GM12878 (cell line): ENCODE data around the gene ACTR5. TPM values are rescaled to one million over a fixed set of nuclear protein-coding genes. Genes with fewer than 3 reads are reported as not detected.
A peak's percentile ranks its signal among the peaks of the same experiment; 100 is the strongest.

ENCODE experiments used
- ATAC-seq: fragments of 200-7000 bp; cut with Tn5 transposase; 3 replicates; pipeline ENCODE4 v1.9.1; 2020; ENCODE audit warnings: mild to moderate bottlenecking, moderate library complexity
- BruUV-seq: library from RNA; stranded (reverse); fragments of 400-500 nt; replicated peaks from 2 replicates; lab custom pipeline; 2021; lab: Mats Ljungman, UMichigan
- CTCF ChIA-PET: fragments of 300-600 bp; sonication (Branson Sonifier 250); formaldehyde crosslinking; extraction: SDS; loops from one replicate; lab custom pipeline; 2021; ENCODE audit warnings: inconsistent platforms; lab: Yijun Ruan, JAX
- POLR2A ChIA-PET: fragments of 350-600 bp; formaldehyde crosslinking; extraction: SDS; loops from one replicate; lab custom pipeline; 2021; ENCODE audit warnings: inconsistent platforms; lab: Charles Lee
- RAD21 ChIA-PET: fragments of 300-600 bp; sonication (Branson Sonifier 250); formaldehyde crosslinking; loops from one replicate; lab custom pipeline; 2023; ENCODE audit warnings: antibody characterized with exemption; ENCODE audit not compliant: unreplicated experiment; lab: Charles Lee
- SMC1A ChIA-PET: fragments of 300-600 bp; sonication (Branson Sonifier 250); formaldehyde crosslinking; loops from one replicate; lab custom pipeline; 2023; ENCODE audit not compliant: unreplicated experiment, uncharacterized antibody; lab: Charles Lee
- DNase-seq: peaks from one replicate; pipeline ENCODE4 v3.0.0-alpha.2; 2011; ENCODE audit warnings: low read depth, low spot score
- FAIRE-seq: peaks from 3 replicates; lab custom pipeline; 2011; peaks lifted over from hg19 to GRCh38; lab: Jason Lieb, UNC
- H2AFZ ChIP-seq: 2 replicates; pipeline ENCODE4 v1.6.0; 2011; ENCODE audit warnings: low read depth, low read length, control low read depth; ENCODE audit not compliant: control insufficient read depth
- H3K27ac ChIP-seq: 2 replicates; pipeline ENCODE4 v1.5.1; 2011; ENCODE audit warnings: control low read depth; ENCODE audit not compliant: control insufficient read depth, insufficient read depth
- H3K27me3 ChIP-seq, 2 experiments: replicated peaks in 1 of 2; 2 replicates each; pipeline versions ENCODE4 v1.6.0 to v1.6.1; 2011; ENCODE audit warnings: low read length in 1 of 2; ENCODE audit not compliant: control insufficient read depth in 2 of 2, insufficient read depth in 2 of 2
- H3K36me3 ChIP-seq, 2 experiments: 2 replicates each; pipeline ENCODE4 v1.5.1; 2011; ENCODE audit warnings: low read length in 1 of 2; ENCODE audit not compliant: control insufficient read depth in 2 of 2, insufficient read depth in 2 of 2
- H3K4me1 ChIP-seq: 2 replicates; pipeline ENCODE4 v1.6.1; 2011; ENCODE audit warnings: mild to moderate bottlenecking, low read length, moderate library complexity, mixed read lengths; ENCODE audit not compliant: control insufficient read depth, insufficient read depth
- H3K4me2 ChIP-seq: 2 replicates; pipeline ENCODE4 v1.6.0; 2011; ENCODE audit warnings: control low read depth; ENCODE audit not compliant: control insufficient read depth, insufficient read depth
- H3K4me3 ChIP-seq: fragments of 200-600 bp; sonication (generic); 2 replicates; pipeline ENCODE4 v1.5.1; 2016
- H3K79me2 ChIP-seq: 2 replicates; pipeline ENCODE4 v1.6.0; 2011; ENCODE audit warnings: low read length; ENCODE audit not compliant: control insufficient read depth, insufficient read depth
- H3K9ac ChIP-seq: 2 replicates; pipeline ENCODE4 v1.8.0; 2011; ENCODE audit warnings: low read length, control low read depth, mixed read lengths; ENCODE audit not compliant: control insufficient read depth, insufficient read depth
- H3K9me3 ChIP-seq: replicated peaks from 3 replicates; pipeline ENCODE4 v1.5.1; 2011; ENCODE audit warnings: mild to moderate bottlenecking, low read length; ENCODE audit not compliant: control insufficient read depth, insufficient read depth
- H4K20me1 ChIP-seq: 2 replicates; pipeline ENCODE4 v1.6.0; 2011; ENCODE audit not compliant: control insufficient read depth, insufficient read depth
- CEBPB ChIP-seq, 2 experiments: fragments of 150-350 bp in 1 of 2; IDR thresholded peaks; 2 replicates each; pipeline ENCODE4 v1.6.1; 2012 to 2014; ENCODE audit warnings: low read depth in 2 of 2, low read length in 2 of 2, borderline replicate concordance in 1 of 2, inconsistent platforms in 1 of 2
- CREB1 ChIP-seq: IDR thresholded peaks from 2 replicates; pipeline ENCODE4 v1.6.1; 2012; ENCODE audit warnings: low read depth, mild to moderate bottlenecking, inconsistent platforms
- EGR1 ChIP-seq, 2 experiments: IDR thresholded peaks; 1 replicate in 1 of 2; 2 replicates in 1 of 2; pipeline ENCODE4 v1.6.1; 2011 to 2012; ENCODE audit warnings: low read depth in 2 of 2, low read length in 2 of 2, borderline replicate concordance in 1 of 2, mild to moderate bottlenecking in 1 of 2, moderate library complexity in 1 of 2
- IKZF2 ChIP-seq, 2 experiments: fragments of 450-650 bp; IDR thresholded peaks; 2 replicates each; pipeline ENCODE4 v1.6.1; 2017; ENCODE audit warnings: mild to moderate bottlenecking in 2 of 2, moderate library complexity in 2 of 2
- KLF5 ChIP-seq: fragments of 450-650 bp; IDR thresholded peaks from 2 replicates; pipeline ENCODE4 v1.6.1; 2014; ENCODE audit warnings: mild to moderate bottlenecking; ENCODE audit not compliant: partially characterized antibody
- LARP7 ChIP-seq: fragments of 450-650 bp; IDR thresholded peaks from 2 replicates; pipeline ENCODE4 v1.6.1; 2017; ENCODE audit warnings: mild to moderate bottlenecking
- MEF2A ChIP-seq: IDR thresholded peaks from 2 replicates; pipeline ENCODE4 v1.6.1; 2011; ENCODE audit warnings: low read depth, mild to moderate bottlenecking, low read length, moderate library complexity; ENCODE audit not compliant: insufficient read depth
- NFIC ChIP-seq: IDR thresholded peaks from 2 replicates; pipeline ENCODE4 v1.6.1; 2012; ENCODE audit warnings: low read depth, mild to moderate bottlenecking, inconsistent platforms, low read length, moderate library complexity
- NR2C1 ChIP-seq: fragments of 450-650 bp; IDR thresholded peaks from 2 replicates; pipeline ENCODE4 v1.6.1; 2017; ENCODE audit warnings: antibody characterized with exemption, mild to moderate bottlenecking, moderate library complexity
- PAX5 ChIP-seq: IDR thresholded peaks from 2 replicates; pipeline ENCODE4 v1.6.1; 2011; ENCODE audit warnings: low read depth, low read length, borderline replicate concordance
- SIX5 ChIP-seq: IDR thresholded peaks from 2 replicates; pipeline ENCODE4 v1.6.1; 2011; ENCODE audit warnings: mild to moderate bottlenecking, low read depth, low read length, moderate library complexity; ENCODE audit not compliant: severe bottlenecking
- SMAD1 ChIP-seq: fragments of 450-650 bp; IDR thresholded peaks from 2 replicates; pipeline ENCODE4 v1.6.1; 2018; ENCODE audit warnings: mild to moderate bottlenecking, low read depth; ENCODE audit not compliant: partially characterized antibody
- TCF12 ChIP-seq: IDR thresholded peaks from 2 replicates; pipeline ENCODE4 v1.6.1; 2011; ENCODE audit warnings: low read depth, mild to moderate bottlenecking, low read length
- TCF3 ChIP-seq: IDR thresholded peaks from 2 replicates; pipeline ENCODE4 v1.6.1; 2012; ENCODE audit warnings: low read depth, mild to moderate bottlenecking, low read length, borderline replicate concordance; ENCODE audit not compliant: insufficient read depth
- YY1 ChIP-seq: IDR thresholded peaks from 2 replicates; pipeline ENCODE4 v1.6.1; 2011; ENCODE audit warnings: low read depth, mild to moderate bottlenecking, low read length
- ZNF207 ChIP-seq: fragments of 450-650 bp; IDR thresholded peaks from 2 replicates; pipeline ENCODE4 v1.6.1; 2014; ENCODE audit warnings: antibody characterized with exemption, mild to moderate bottlenecking, borderline replicate concordance
- ZNF274 ChIP-seq: IDR thresholded peaks from one replicate; pipeline ENCODE4 v1.8.0; 2011; ENCODE audit not compliant: insufficient read length, insufficient read depth
- ZSCAN29 ChIP-seq: fragments of 450-650 bp; IDR thresholded peaks from 2 replicates; pipeline ENCODE4 v1.6.1; 2017; ENCODE audit warnings: mild to moderate bottlenecking, moderate library complexity
- WGBS: methylation state at CpG from one replicate; pipeline ENCODE4 v1.1.6; 2016; ENCODE audit warnings: low lambda C conversion rate; ENCODE audit not compliant: insufficient replicate concordance, insufficient coverage; ENCODE audit errors: missing lambda C conversion rate; 5-methylcytosine and 5-hydroxymethylcytosine counted together
- in situ Hi-C: fragments of 300-500 bp; cut with MboI; formaldehyde crosslinking; loops from 9 replicates; pipeline ENCODE4 v1.14.3; 2018; ENCODE audit warnings: mixed read lengths
- intact Hi-C: fragments of 100-400 bp; cut with micrococcal nuclease; formaldehyde crosslinking; loops from one replicate; pipeline ENCODE4 v1.14.2; 2022; ENCODE audit not compliant: unreplicated experiment
- polyA plus RNA-seq, 11 experiments: library from polyadenylated mRNA; depleted of rRNA in 4 of 11; unstranded in 6 of 11; stranded (reverse) in 5 of 11; fragments of >200 nt; fragmentation: Nextera tagmentation in 4 of 11; fragmentation: Illumina TruSeq in 1 of 11; extraction: Ambion mirVana in 4 of 11; extraction: Trizol in 1 of 11; gene quantifications; 1 replicate in 1 of 11; 2 replicates in 10 of 11; pipeline versions ENCODE4 v1.2.1 to v1.2.3, GENCODE V29; 2011 to 2016; ENCODE audit warnings: inconsistent platforms in 2 of 11, missing spikeins in 2 of 11, low read depth in 1 of 11
- total RNA-seq, 4 experiments: library from RNA; depleted of rRNA in 3 of 4; stranded (reverse); fragments of >200 nt in 3 of 4; fragmentation: Illumina TruSeq in 1 of 4; extraction: Trizol in 1 of 4; gene quantifications; 2 replicates each; pipeline versions ENCODE4 v1.2.1 to v1.2.3, GENCODE V29; 2013 to 2021
- TF ChIP-seq, protein P1 (sequence below): fragments of 450-650 bp; IDR thresholded peaks from 2 replicates; pipeline ENCODE4 v1.6.1; 2016; ENCODE audit warnings: mild to moderate bottlenecking
- TF ChIP-seq, protein P2 (sequence below): IDR thresholded peaks from 2 replicates; pipeline ENCODE4 v1.6.1; 2012; ENCODE audit warnings: low read depth, low read length, improper control_type of control experiment

The ACTR5 gene
- total and polyA plus RNA-seq, 10 of the 15 experiments (the other 5 are each of a cell fraction or from before 2014, with no cell fraction given): 0.52 to 14.7 (median 8.8) TPM

DNA sequence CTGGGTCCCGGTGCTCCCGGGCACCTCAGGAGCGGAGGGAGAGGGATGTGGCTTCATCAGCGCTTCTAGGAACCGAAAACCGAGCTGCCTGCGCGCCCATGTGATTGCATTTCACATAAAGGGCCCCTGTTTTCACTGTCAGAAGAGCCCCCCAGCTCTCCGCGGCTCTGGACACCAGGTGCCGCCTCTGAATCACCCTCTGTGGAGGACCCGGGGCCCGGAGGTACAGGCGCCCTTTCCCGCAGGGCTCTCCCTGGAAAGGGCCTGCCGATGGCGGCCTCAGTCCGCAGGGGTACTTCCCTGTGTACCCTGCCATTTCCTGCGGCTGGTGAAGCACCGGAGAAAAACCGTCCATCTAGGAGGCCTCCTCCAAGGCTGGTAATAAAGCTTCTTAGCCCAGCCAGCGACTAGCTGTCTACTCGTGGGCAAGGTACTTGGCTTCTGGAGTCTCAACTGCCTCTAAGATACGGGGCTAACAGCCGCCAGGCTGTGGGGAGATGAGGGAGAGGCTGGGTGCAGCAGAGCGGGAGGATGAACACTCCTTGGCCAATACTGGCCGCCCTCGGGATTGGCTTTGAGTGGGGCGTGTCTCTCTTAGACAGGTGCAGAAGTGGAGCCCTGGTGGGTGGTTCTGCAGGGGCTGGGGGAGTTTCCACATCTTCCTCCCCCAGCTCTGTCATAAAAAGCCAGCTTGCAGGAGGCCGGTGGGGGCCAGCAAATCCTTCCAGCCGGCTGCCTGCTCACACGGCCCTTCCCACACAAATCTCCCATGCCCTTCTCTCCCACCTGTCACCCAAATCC is 58.8 kb downstream of the ACTR5 start (continued):
- TF ChIP-seq, protein P1, sequence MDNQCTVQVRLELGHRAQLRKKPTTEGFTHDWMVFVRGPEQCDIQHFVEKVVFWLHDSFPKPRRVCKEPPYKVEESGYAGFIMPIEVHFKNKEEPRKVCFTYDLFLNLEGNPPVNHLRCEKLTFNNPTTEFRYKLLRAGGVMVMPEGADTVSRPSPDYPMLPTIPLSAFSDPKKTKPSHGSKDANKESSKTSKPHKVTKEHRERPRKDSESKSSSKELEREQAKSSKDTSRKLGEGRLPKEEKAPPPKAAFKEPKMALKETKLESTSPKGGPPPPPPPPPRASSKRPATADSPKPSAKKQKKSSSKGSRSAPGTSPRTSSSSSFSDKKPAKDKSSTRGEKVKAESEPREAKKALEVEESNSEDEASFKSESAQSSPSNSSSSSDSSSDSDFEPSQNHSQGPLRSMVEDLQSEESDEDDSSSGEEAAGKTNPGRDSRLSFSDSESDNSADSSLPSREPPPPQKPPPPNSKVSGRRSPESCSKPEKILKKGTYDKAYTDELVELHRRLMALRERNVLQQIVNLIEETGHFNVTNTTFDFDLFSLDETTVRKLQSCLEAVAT: peak; percentile 66
- no peak for TF ChIP-seq ZNF274
- TF ChIP-seq ZSCAN29: no peak
- TF ChIP-seq CREB1: no peak
- no peak for TF ChIP-seq CEBPB (IDR thresholded peaks at IDR 0.05; ENCODE audit: borderline replicate concordance in 1 of 2, low read depth in 2 of 2, low read length in 2 of 2)
- TF ChIP-seq NR2C1: no peak
- TF ChIP-seq ZNF207: no peak

DNA sequence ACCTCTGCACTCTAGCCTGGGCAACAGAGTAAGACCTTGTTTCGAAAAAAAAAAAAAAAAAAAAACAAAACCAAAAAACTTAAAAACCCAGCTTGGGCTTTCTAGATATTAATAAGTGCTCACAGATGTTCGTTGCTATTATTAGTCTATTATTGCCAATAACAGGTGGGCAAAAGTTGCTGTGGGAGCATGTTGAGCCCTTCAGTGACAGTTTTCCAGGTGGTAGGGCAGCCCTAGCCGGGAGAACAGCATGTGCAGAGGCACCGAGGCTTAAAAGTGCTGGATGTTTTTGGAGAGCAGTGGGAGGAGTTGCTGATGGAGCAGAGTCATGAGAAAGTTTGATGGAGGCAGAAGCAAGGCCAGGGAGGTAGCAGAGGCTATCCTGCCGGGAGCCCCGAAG is 61.7 kb downstream of the ACTR5 start:
- H4K20me1 ChIP-seq: peaks cover 3% of the 10 kb centered on the region; the same call in 1 of the 2 replicates
- H2AFZ ChIP-seq: no peak overlapping the region
- in situ Hi-C loops: loop anchor here (5.0 kb wide), 1 partner anchor 62 kb away; no protein-coding TSS in a partner anchor
- no peaks in the 10 kb centered on the region for H3K27me3 ChIP-seq
- peaks cover 94% of the 10 kb centered on the region for H3K79me2 ChIP-seq
- POLR2A ChIA-PET: interaction anchor here (0.8 to 6.4 kb wide), 10 partner anchors 9 to 83 kb away, joined by 3 to 76 read pairs (median 4); no protein-coding TSS in a partner anchor
- peak overlapping the region; percentile 87 for H3K4me2 ChIP-seq
- ATAC-seq (no peak), DNase-seq (no peak), FAIRE-seq (no peak)
- H3K27ac ChIP-seq: peak overlapping the region; percentile 84
- no peaks in the 10 kb centered on the region for H3K9me3 ChIP-seq
- peaks cover 56% of the 10 kb centered on the region for H3K4me1 ChIP-seq
- WGBS: 4% methylated on average over 6 of the region's 6 CpGs
- CTCF ChIA-PET: interaction anchor here (1.3 to 6.8 kb wide), 8 partner anchors 32 to 240 kb away, joined by 4 to 91 read pairs (median 40); partner anchors contain the start of gene ACTR5
- RAD21 ChIA-PET: interaction anchor here (0.5 to 7.6 kb wide), 11 partner anchors 22 to 175 kb away, joined by 3 to 167 read pairs (median 7); no protein-coding TSS in a partner anchor
- intact Hi-C loops: loop anchor here (1.0 kb wide), 1 partner anchor 83 kb away; no protein-coding TSS in a partner anchor
- H3K4me3 ChIP-seq: peak overlapping the region; percentile 60; the same call in 1 of the 2 replicates
- SMC1A ChIA-PET: interaction anchor here (0.8 to 11.1 kb wide), 10 partner anchors 9 to 83 kb away, joined by 3 to 187 read pairs (median 24); partner anchors contain the start of gene ACTR5
- BruUV-seq: no TSS peak
- H3K9ac ChIP-seq: peak overlapping the region; percentile 52; the same call in 1 of the 2 replicates
- H3K36me3 ChIP-seq: peaks cover 0 to 4% of the 10 kb centered on the region in 2 experiments
- TF ChIP-seq, protein P2, sequence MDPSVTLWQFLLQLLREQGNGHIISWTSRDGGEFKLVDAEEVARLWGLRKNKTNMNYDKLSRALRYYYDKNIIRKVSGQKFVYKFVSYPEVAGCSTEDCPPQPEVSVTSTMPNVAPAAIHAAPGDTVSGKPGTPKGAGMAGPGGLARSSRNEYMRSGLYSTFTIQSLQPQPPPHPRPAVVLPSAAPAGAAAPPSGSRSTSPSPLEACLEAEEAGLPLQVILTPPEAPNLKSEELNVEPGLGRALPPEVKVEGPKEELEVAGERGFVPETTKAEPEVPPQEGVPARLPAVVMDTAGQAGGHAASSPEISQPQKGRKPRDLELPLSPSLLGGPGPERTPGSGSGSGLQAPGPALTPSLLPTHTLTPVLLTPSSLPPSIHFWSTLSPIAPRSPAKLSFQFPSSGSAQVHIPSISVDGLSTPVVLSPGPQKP: no peak
- peak in 1 of 2 experiments; percentile 7; a peak in 1 of 4 replicates for TF ChIP-seq IKZF2 (IDR thresholded peaks at IDR 0.05)
- peak; percentile 86 for TF ChIP-seq MEF2A
- TF ChIP-seq SIX5: no peak
- peak; percentile 75 for TF ChIP-seq NFIC
- TF ChIP-seq TCF12: peak; percentile 79; the same call in 1 of the 2 replicates
- no peak for TF ChIP-seq SMAD1
- TF ChIP-seq LARP7: no peak
- peak; percentile 89; the same call in 1 of the 2 replicates for TF ChIP-seq TCF3
- no peak for TF ChIP-seq EGR1 (IDR thresholded peaks at IDR 0.05; ENCODE audit: borderline replicate concordance in 1 of 2, low read depth in 2 of 2, low read length in 2 of 2)
- 0 out of 2 replicates have a peak, but pooled peaks have one; percentile 6 for TF ChIP-seq YY1
- TF ChIP-seq PAX5: no peak
- no peak for TF ChIP-seq KLF5
